ENCODE data around the gene MAGI1.
"Not testable (repeated sequence)": the region's sequence is repeated elsewhere in the genome, so short reads cannot be mapped to it uniquely, and the experiment has no call there.

Gene MAGI1

GRCh38 chr3:65509423-65509794 lies 529.3 kb downstream of the MAGI1 start:
- H2BK5ac ChIP-seq (ENCODE audit: low read depth, low read length, poor library complexity, severe bottlenecking); H3K23ac ChIP-seq (ENCODE audit: low read length in 2 of 2); H3K27ac ChIP-seq (ENCODE audit: low read length, poor library complexity, severe bottlenecking); H3K4me1 ChIP-seq (ENCODE audit: control insufficient read depth, insufficient read depth, low read depth, low read length); H3K27me3 ChIP-seq (ENCODE audit: control insufficient read depth in 1 of 2, insufficient read depth in 1 of 2, low read length in 2 of 2); H3K36me3 ChIP-seq (ENCODE audit: control insufficient read depth in 1 of 2, insufficient read depth in 2 of 2, low read depth in 1 of 2, low read length in 2 of 2); H3K4me2 ChIP-seq (ENCODE audit: low read length, poor library complexity, severe bottlenecking); H2AFZ ChIP-seq (ENCODE audit: low read depth, low read length); H3K9ac ChIP-seq (ENCODE audit: low read length); H2BK15ac ChIP-seq (ENCODE audit: low read depth, poor library complexity, severe bottlenecking); H3K18ac ChIP-seq (ENCODE audit: low read depth in 1 of 2, low read length in 2 of 2); H3K4ac ChIP-seq (ENCODE audit: low read depth in 1 of 2, low read length in 2 of 2); DNase-seq; H4K8ac ChIP-seq (ENCODE audit: low read length); H2AK5ac ChIP-seq (ENCODE audit: low read length, severe bottlenecking); H3K79me1 ChIP-seq (replicated peaks; ENCODE audit: low read length, poor library complexity, severe bottlenecking); H4K91ac ChIP-seq (ENCODE audit: low read length); H2BK120ac ChIP-seq (ENCODE audit: low read depth, low read length); H3K9me3 ChIP-seq (ENCODE audit: control insufficient read depth, low read length); H3K4me3 ChIP-seq (ENCODE audit: insufficient read depth in 1 of 2, low read depth in 1 of 2, low read length in 2 of 2): not testable (repeated sequence)
- H3K14ac ChIP-seq (ENCODE audit: low read length in 2 of 2) = peak overlapping the region in 1 of 2 experiments; percentile 48
- WGBS = 64% methylated on average over 19 of the region's 24 CpGs
- H2BK12ac ChIP-seq (ENCODE audit: low read length in 2 of 2) = peak overlapping the region in 1 of 2 experiments; percentile 39

DNA sequence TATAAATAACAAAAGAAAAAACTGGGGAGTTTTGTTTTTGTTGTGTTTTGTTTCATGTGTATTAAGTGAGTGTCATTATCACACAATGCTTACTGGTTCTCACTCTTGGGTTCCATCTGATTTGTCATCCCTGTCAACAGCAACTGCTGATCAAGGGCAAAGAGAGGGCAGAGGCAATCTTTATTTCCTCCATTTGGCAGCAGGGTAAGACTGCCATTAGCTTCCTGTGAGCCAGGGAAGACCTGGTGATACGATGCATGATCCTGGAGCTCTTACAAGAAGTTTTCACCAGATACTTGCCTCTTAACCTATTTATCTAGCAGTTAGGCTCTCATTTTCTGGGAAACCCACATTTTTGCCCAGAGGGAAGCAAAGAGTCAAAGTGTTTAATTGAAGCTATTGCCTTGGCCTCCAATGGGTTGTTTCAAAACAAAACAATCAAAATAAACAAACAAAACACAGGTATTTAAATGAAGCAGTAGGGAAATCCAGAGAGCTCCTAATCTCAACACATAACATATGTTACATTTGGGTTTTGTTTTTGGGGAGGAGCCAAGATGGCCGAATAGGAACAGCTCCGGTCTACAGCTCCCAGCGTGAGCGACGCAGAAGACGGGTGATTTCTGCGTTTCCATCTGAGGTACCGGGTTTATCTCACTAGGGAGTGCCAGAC lies 529.8 kb downstream of the MAGI1 start:
- H3K27me3 ChIP-seq (ENCODE audit: control insufficient read depth in 1 of 2, insufficient read depth in 1 of 2, low read length in 2 of 2) = no peaks in the 10 kb centered on the region
- H2BK5ac ChIP-seq (ENCODE audit: low read depth, low read length, poor library complexity, severe bottlenecking) = no peak overlapping the region
- H2AFZ ChIP-seq (ENCODE audit: low read depth, low read length) = no peak overlapping the region
- no peak overlapping the region for H3K14ac ChIP-seq (ENCODE audit: low read length in 2 of 2)
- H3K27ac ChIP-seq (ENCODE audit: low read length, poor library complexity, severe bottlenecking) = no peak overlapping the region
- no peak overlapping the region for H3K23ac ChIP-seq (ENCODE audit: low read length in 2 of 2)
- no peak for DNase-seq
- H2AK5ac ChIP-seq (ENCODE audit: low read length, severe bottlenecking) = no peak overlapping the region
- H4K91ac ChIP-seq (ENCODE audit: low read length) = no peak overlapping the region
- no peak overlapping the region for H3K4ac ChIP-seq (ENCODE audit: low read depth in 1 of 2, low read length in 2 of 2)
- H4K8ac ChIP-seq (ENCODE audit: low read length) = no peak overlapping the region
- WGBS = 76% methylated on average over 7 of the region's 9 CpGs
- peaks cover 1% of the 10 kb centered on the region for H3K4me1 ChIP-seq (ENCODE audit: control insufficient read depth, insufficient read depth, low read depth, low read length)
- H2BK120ac ChIP-seq (ENCODE audit: low read depth, low read length) = no peak overlapping the region
- no peaks in the 10 kb centered on the region for H3K36me3 ChIP-seq (ENCODE audit: control insufficient read depth in 1 of 2, insufficient read depth in 2 of 2, low read depth in 1 of 2, low read length in 2 of 2)
- no peak overlapping the region for H3K9ac ChIP-seq (ENCODE audit: low read length)
- H3K4me2 ChIP-seq (ENCODE audit: low read length, poor library complexity, severe bottlenecking) = no peak overlapping the region
- no peaks in the 10 kb centered on the region for H3K9me3 ChIP-seq (ENCODE audit: control insufficient read depth, low read length)
- H3K4me3 ChIP-seq (ENCODE audit: insufficient read depth in 1 of 2, low read depth in 1 of 2, low read length in 2 of 2) = no peak overlapping the region
- H2BK12ac ChIP-seq (ENCODE audit: low read length in 2 of 2) = no peak overlapping the region
- peak overlapping the region in 1 of 2 experiments; percentile 57 for H3K18ac ChIP-seq (ENCODE audit: low read depth in 1 of 2, low read length in 2 of 2)
- H3K79me1 ChIP-seq (replicated peaks; ENCODE audit: low read length, poor library complexity, severe bottlenecking) = peaks cover 6% of the 10 kb centered on the region
- H2BK15ac ChIP-seq (ENCODE audit: low read depth, poor library complexity, severe bottlenecking) = no peak overlapping the region

DNA sequence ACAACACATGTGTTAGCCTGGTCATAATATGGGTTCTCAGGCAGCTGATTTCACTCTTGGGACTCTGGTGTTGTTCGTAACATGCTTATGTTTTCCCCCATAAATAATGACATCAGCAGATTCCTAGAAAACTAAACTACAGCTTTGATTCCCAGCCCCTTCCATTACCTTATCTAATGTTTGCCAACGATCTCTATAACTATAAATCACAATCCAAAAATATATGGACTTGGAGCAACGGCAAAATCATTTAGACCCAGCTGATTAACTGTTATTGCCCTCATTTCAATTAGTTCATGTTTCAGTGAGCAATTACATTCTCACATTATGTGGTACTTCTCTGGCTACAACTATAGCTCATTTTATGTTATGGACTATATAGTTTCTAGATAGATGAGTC lies 531.3 kb downstream of the MAGI1 start:
- H3K79me1 ChIP-seq (replicated peaks; ENCODE audit: low read length, poor library complexity, severe bottlenecking) = peaks cover 6% of the 10 kb centered on the region
- H3K18ac ChIP-seq (ENCODE audit: low read depth in 1 of 2, low read length in 2 of 2) = no peak overlapping the region
- H3K14ac ChIP-seq (ENCODE audit: low read length in 2 of 2) = no peak overlapping the region
- H3K27me3 ChIP-seq (ENCODE audit: control insufficient read depth in 1 of 2, insufficient read depth in 1 of 2, low read length in 2 of 2) = no peaks in the 10 kb centered on the region
- H2BK15ac ChIP-seq (ENCODE audit: low read depth, poor library complexity, severe bottlenecking) = no peak overlapping the region
- no peak overlapping the region for H2BK5ac ChIP-seq (ENCODE audit: low read depth, low read length, poor library complexity, severe bottlenecking)
- no peak for DNase-seq
- no peak overlapping the region for H3K9ac ChIP-seq (ENCODE audit: low read length)
- no peak overlapping the region for H2AFZ ChIP-seq (ENCODE audit: low read depth, low read length)
- no peaks in the 10 kb centered on the region for H3K9me3 ChIP-seq (ENCODE audit: control insufficient read depth, low read length)
- no peak overlapping the region for H3K4ac ChIP-seq (ENCODE audit: low read depth in 1 of 2, low read length in 2 of 2)
- no peak overlapping the region for H3K4me2 ChIP-seq (ENCODE audit: low read length, poor library complexity, severe bottlenecking)
- no peak overlapping the region for H2BK120ac ChIP-seq (ENCODE audit: low read depth, low read length)
- WGBS = 79% methylated on average over 3 of the region's 3 CpGs
- H3K23ac ChIP-seq (ENCODE audit: low read length in 2 of 2) = no peak overlapping the region
- H3K4me1 ChIP-seq (ENCODE audit: control insufficient read depth, insufficient read depth, low read depth, low read length) = peaks cover 1% of the 10 kb centered on the region
- no peaks in the 10 kb centered on the region for H3K36me3 ChIP-seq (ENCODE audit: control insufficient read depth in 1 of 2, insufficient read depth in 2 of 2, low read depth in 1 of 2, low read length in 2 of 2)
- no peak overlapping the region for H2AK5ac ChIP-seq (ENCODE audit: low read length, severe bottlenecking)
- H4K8ac ChIP-seq (ENCODE audit: low read length) = no peak overlapping the region
- no peak overlapping the region for H3K4me3 ChIP-seq (ENCODE audit: insufficient read depth in 1 of 2, low read depth in 1 of 2, low read length in 2 of 2)
- no peak overlapping the region for H2BK12ac ChIP-seq (ENCODE audit: low read length in 2 of 2)
- no peak overlapping the region for H3K27ac ChIP-seq (ENCODE audit: low read length, poor library complexity, severe bottlenecking)
- H4K91ac ChIP-seq (ENCODE audit: low read length) = no peak overlapping the region

GRCh38 chr3:65503776-65504175 lies 534.9 kb downstream of the MAGI1 start:
- H3K4me2 ChIP-seq (ENCODE audit: low read length, poor library complexity, severe bottlenecking) = no peak overlapping the region

More at GRCh38 chr3:65503776-65504175, 534.9 kb downstream of the MAGI1 start:
- no peaks in the 10 kb centered on the region for H3K27me3 ChIP-seq (ENCODE audit: control insufficient read depth in 1 of 2, insufficient read depth in 1 of 2, low read length in 2 of 2)
- no peak overlapping the region for H3K4ac ChIP-seq (ENCODE audit: low read depth in 1 of 2, low read length in 2 of 2)
- no peak overlapping the region for H2BK5ac ChIP-seq (ENCODE audit: low read depth, low read length, poor library complexity, severe bottlenecking)
- H4K91ac ChIP-seq (ENCODE audit: low read length) = no peak overlapping the region
- DNase-seq = no peak
- no peak overlapping the region for H3K23ac ChIP-seq (ENCODE audit: low read length in 2 of 2)
- no peak overlapping the region for H2AFZ ChIP-seq (ENCODE audit: low read depth, low read length)
- H3K9me3 ChIP-seq (ENCODE audit: control insufficient read depth, low read length) = no peaks in the 10 kb centered on the region
- H2BK120ac ChIP-seq (ENCODE audit: low read depth, low read length) = no peak overlapping the region
- H3K27ac ChIP-seq (ENCODE audit: low read length, poor library complexity, severe bottlenecking) = no peak overlapping the region
- 71% methylated on average over 1 of the region's 1 CpG for WGBS
- no peak overlapping the region for H3K14ac ChIP-seq (ENCODE audit: low read length in 2 of 2)
- H3K18ac ChIP-seq (ENCODE audit: low read depth in 1 of 2, low read length in 2 of 2) = no peak overlapping the region
- no peak overlapping the region for H2BK15ac ChIP-seq (ENCODE audit: low read depth, poor library complexity, severe bottlenecking)
- H3K36me3 ChIP-seq (ENCODE audit: control insufficient read depth in 1 of 2, insufficient read depth in 2 of 2, low read depth in 1 of 2, low read length in 2 of 2) = no peaks in the 10 kb centered on the region
- no peaks in the 10 kb centered on the region for H3K4me1 ChIP-seq (ENCODE audit: control insufficient read depth, insufficient read depth, low read depth, low read length)
- H2BK12ac ChIP-seq (ENCODE audit: low read length in 2 of 2) = no peak overlapping the region
- H3K9ac ChIP-seq (ENCODE audit: low read length) = no peak overlapping the region
- peaks cover 9% of the 10 kb centered on the region for H3K79me1 ChIP-seq (replicated peaks; ENCODE audit: low read length, poor library complexity, severe bottlenecking)
- H2AK5ac ChIP-seq (ENCODE audit: low read length, severe bottlenecking) = no peak overlapping the region
- H3K4me3 ChIP-seq (ENCODE audit: insufficient read depth in 1 of 2, low read depth in 1 of 2, low read length in 2 of 2) = no peak overlapping the region
- H4K8ac ChIP-seq (ENCODE audit: low read length) = no peak overlapping the region
